Panc1 (cell line): ENCODE data around the gene MAMLD1.

ENCODE experiments used
- SIN3A ChIP-seq: IDR thresholded peaks from 2 replicates; pipeline ENCODE4 v1.6.1; 2012; ENCODE audit warnings: low read depth, mild to moderate bottlenecking, low read length, moderate library complexity, borderline replicate concordance; ENCODE audit not compliant: insufficient read depth
- TF ChIP-seq, protein P1 (sequence below): fragments of 450-650 bp; IDR thresholded peaks from 2 replicates; pipeline ENCODE4 v1.5.1; 2017; ENCODE audit warnings: mild to moderate bottlenecking

DNA sequence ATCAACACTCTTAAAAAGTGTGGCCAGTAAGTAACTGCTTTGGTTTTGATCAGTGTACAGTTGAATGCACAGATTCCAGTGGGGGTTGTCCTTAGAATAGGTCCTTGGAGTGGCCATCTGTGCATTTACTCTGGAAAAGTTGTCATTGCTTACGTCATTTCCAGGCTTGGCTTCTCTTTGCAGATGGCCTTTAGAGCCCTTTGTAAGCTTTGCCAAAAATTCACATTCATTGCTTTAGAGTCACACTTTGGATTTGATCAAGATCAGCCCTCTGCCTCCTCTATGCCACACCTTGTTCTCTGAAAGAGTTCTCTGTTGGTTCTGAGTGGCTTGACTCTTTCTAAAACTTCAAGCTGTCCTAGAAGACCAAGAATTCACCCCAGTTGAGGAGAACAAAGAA lies 83.9 kb downstream of the MAMLD1 start:
- TF ChIP-seq, protein P1, sequence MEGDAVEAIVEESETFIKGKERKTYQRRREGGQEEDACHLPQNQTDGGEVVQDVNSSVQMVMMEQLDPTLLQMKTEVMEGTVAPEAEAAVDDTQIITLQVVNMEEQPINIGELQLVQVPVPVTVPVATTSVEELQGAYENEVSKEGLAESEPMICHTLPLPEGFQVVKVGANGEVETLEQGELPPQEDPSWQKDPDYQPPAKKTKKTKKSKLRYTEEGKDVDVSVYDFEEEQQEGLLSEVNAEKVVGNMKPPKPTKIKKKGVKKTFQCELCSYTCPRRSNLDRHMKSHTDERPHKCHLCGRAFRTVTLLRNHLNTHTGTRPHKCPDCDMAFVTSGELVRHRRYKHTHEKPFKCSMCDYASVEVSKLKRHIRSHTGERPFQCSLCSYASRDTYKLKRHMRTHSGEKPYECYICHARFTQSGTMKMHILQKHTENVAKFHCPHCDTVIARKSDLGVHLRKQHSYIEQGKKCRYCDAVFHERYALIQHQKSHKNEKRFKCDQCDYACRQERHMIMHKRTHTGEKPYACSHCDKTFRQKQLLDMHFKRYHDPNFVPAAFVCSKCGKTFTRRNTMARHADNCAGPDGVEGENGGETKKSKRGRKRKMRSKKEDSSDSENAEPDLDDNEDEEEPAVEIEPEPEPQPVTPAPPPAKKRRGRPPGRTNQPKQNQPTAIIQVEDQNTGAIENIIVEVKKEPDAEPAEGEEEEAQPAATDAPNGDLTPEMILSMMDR, result no peak
- TF ChIP-seq SIN3A, result no peak
